ENCODE measurements around the gene GRHL3. TPM values are rescaled to one million over a fixed set of nuclear protein-coding genes. Genes with fewer than 3 reads are reported as not detected.

Gene GRHL3
- total RNA-seq (2022; extraction: Qiagen RNA extraction), result 0.68 to 0.77 TPM (median 0.73 TPM) in 5 replicates

DNA sequence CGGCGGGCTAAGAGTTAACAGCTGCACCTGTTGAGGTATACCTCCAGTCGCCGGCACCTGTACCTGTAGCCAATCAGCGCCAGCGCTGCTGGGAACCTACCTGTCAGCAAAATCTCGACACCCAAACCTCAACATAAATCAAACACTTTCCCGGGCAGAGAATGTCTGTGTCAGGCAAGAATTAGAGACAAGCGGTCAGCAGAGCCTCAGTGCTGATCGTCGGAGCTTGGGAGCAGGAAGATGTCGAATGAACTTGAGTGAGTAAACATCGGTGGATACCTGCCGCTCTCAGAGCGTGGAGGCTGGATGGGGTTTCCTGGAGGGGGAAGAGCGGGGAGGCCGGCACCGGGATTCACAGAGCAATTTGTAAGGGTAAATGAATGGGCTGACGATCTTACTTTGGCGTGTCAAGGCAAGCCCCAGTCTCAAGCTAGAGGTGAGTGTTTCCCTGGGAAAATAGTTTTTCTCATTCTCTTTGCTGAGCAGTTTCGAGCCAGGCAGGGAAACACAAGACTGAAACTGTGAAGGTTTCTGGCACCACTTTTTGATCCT is at the start of gene GRHL3:
TSS of gene GRHL3 (plus strand) at position 46 of the 552 bp plus-strand sequence. CDS start at position 241, 195 bp downstream.

Other genes starting within 250 kb of the GRHL3 start
- gene MYOM3, start 207.2 kb upstream of the GRHL3 start, total RNA-seq (2022; extraction: Qiagen RNA extraction), result 6.2 to 8.2 TPM (median 6.6 TPM) in 5 replicates
- 6.2 to 7.9 TPM (median 7.2 TPM) in 5 replicates for gene IL22RA1, start 176.2 kb upstream of the GRHL3 start, total RNA-seq (2022; extraction: Qiagen RNA extraction)
- 0.85 to 1.4 TPM (median 1.1 TPM) in 5 replicates for gene IFNLR1, start 132.1 kb upstream of the GRHL3 start, total RNA-seq (2022; extraction: Qiagen RNA extraction)
- gene STPG1, start 94.4 kb downstream of the GRHL3 start, total RNA-seq (2022; extraction: Qiagen RNA extraction), result 6.6 to 7.4 TPM (median 6.8 TPM) in 5 replicates
- 5.5 to 8.4 TPM (median 7.3 TPM) in 5 replicates for gene NIPAL3, start 96.4 kb downstream of the GRHL3 start, total RNA-seq (2022; extraction: Qiagen RNA extraction)
- gene RCAN3, start 183.5 kb downstream of the GRHL3 start, total RNA-seq (2022; extraction: Qiagen RNA extraction), result 11.3 to 15.8 TPM (median 14.1 TPM) in 5 replicates
- 0.03 to 0.07 TPM (median 0.04 TPM) in 4 of 5 replicates, not detected in the other for gene NCMAP, start 236.7 kb downstream of the GRHL3 start, total RNA-seq (2022; extraction: Qiagen RNA extraction)